K562 (cell line): ENCODE data around the gene NAA10. TPM values are rescaled to one million over a fixed set of nuclear protein-coding genes. Genes with fewer than 3 reads are reported as not detected.

Experiments
- ATAC-seq: fragments of 200-7000 bp; cut with Tn5 transposase; 3 replicates; pipeline ENCODE4 v1.9.1; 2020; ENCODE audit warnings: moderate library complexity
- BruUV-seq: library from RNA; stranded (reverse); fragments of 400-500 nt; replicated peaks from 2 replicates; lab custom pipeline; 2021; lab: Mats Ljungman, UMichigan
- CTCF ChIA-PET: fragments of 300-600 bp; formaldehyde crosslinking; extraction: SDS; loops from one replicate; lab custom pipeline; 2021; ENCODE audit warnings: low intra/inter-chr PET ratio; lab: Yijun Ruan, JAX
- POLR2A ChIA-PET: fragments of 300-600, 350-650 bp; sonication (Branson Sonifier 250); formaldehyde crosslinking; extraction: SDS; loops from one replicate; lab custom pipeline; 2021; ENCODE audit warnings: antibody characterized with exemption, inconsistent platforms; lab: Yijun Ruan, JAX
- DNase-seq, 4 experiments: peaks; one replicate each; pipeline versions ENCODE4 v3.0.0 to v3.0.0-alpha.2; 2011 to 2018; ENCODE audit warnings: low spot score in 3 of 4, mixed read lengths in 3 of 4; ENCODE audit errors: extremely low read depth in 1 of 4
- FAIRE-seq: peaks from 2 replicates; lab custom pipeline; 2011; peaks lifted over from hg19 to GRCh38; lab: Jason Lieb, UNC
- H2AFZ ChIP-seq: 2 replicates; pipeline ENCODE4 v1.6.0; 2011; ENCODE audit warnings: low read depth, low read length, control low read depth, inconsistent platforms
- H3K27ac ChIP-seq: fragments of 200-600 bp; 3 replicates; pipeline ENCODE4 v1.8.0; 2011; ENCODE audit warnings: low read depth, mild to moderate bottlenecking, control low read depth, inconsistent platforms, low read length, moderate library complexity, mixed read lengths; ENCODE audit errors: extremely low read depth
- H3K27me3 ChIP-seq, 2 experiments: fragments of 300-600 bp in 1 of 2; 2 replicates in 1 of 2; 3 replicates in 1 of 2; pipeline versions ENCODE4 v1.6.0 to v1.8.0; 2011; ENCODE audit warnings: inconsistent platforms in 2 of 2, low read length in 2 of 2, mild to moderate bottlenecking in 1 of 2, mixed read lengths in 1 of 2, moderate library complexity in 1 of 2; ENCODE audit not compliant: control insufficient read depth in 2 of 2, insufficient read depth in 2 of 2
- H3K36me3 ChIP-seq: fragments of 300-600 bp; 3 replicates; pipeline ENCODE4 v1.8.0; 2011; ENCODE audit warnings: mild to moderate bottlenecking, low read length, inconsistent platforms; ENCODE audit not compliant: control insufficient read depth, insufficient read depth
- H3K4me1 ChIP-seq, 2 experiments: fragments of 200-600 bp in 1 of 2; replicated peaks in 1 of 2; 2 replicates in 1 of 2; 3 replicates in 1 of 2; pipeline versions ENCODE4 v1.5.1 to v1.8.0; 2011; ENCODE audit warnings: inconsistent platforms in 2 of 2, low read length in 2 of 2, mild to moderate bottlenecking in 1 of 2, mixed read lengths in 1 of 2, moderate library complexity in 1 of 2; ENCODE audit not compliant: control insufficient read depth in 2 of 2, insufficient read depth in 2 of 2
- H3K4me2 ChIP-seq: 2 replicates; pipeline ENCODE4 v1.6.1; 2011; ENCODE audit warnings: low read length, control low read depth, inconsistent platforms, mixed read lengths; ENCODE audit not compliant: insufficient read depth
- H3K4me3 ChIP-seq: fragments of 200-600 bp; sonication (generic), shearing (Covaris generic); 2 replicates; pipeline ENCODE4 v1.5.1; 2016; ENCODE audit warnings: control low read depth, inconsistent platforms
- H3K79me2 ChIP-seq: fragments of 200-600 bp; 3 replicates; pipeline ENCODE4 v1.8.0; 2011; ENCODE audit warnings: low read length, inconsistent platforms; ENCODE audit not compliant: control insufficient read depth, insufficient read depth
- H3K9ac ChIP-seq, 2 experiments: 2 replicates each; pipeline versions ENCODE4 v1.6.0 to v1.6.1; 2011; ENCODE audit warnings: low read depth in 2 of 2, low read length in 2 of 2, control low read depth in 1 of 2, inconsistent platforms in 1 of 2, mild to moderate bottlenecking in 1 of 2, mixed read lengths in 1 of 2; ENCODE audit not compliant: insufficient read depth in 1 of 2
- H3K9me1 ChIP-seq: one replicate; pipeline ENCODE4 v1.6.0; 2011; ENCODE audit warnings: inconsistent platforms, mild to moderate bottlenecking, low read length, moderate library complexity; ENCODE audit not compliant: control insufficient read depth, insufficient read depth
- H3K9me3 ChIP-seq: replicated peaks from 2 replicates; pipeline ENCODE4 v1.5.1; 2011; ENCODE audit warnings: low read depth, low read length, inconsistent platforms; ENCODE audit not compliant: control insufficient read depth, insufficient read depth
- H4K20me1 ChIP-seq: replicated peaks from 2 replicates; pipeline ENCODE4 v1.6.1; 2011; ENCODE audit warnings: low read length, inconsistent platforms, mixed read lengths; ENCODE audit not compliant: control insufficient read depth, insufficient read depth
- HMGXB4 ChIP-seq: sonication (generic); formaldehyde crosslinking; IDR thresholded peaks from 2 replicates; pipeline ENCODE4 v1.8.1; 2023; ENCODE audit warnings: mild to moderate bottlenecking, missing genetic modification reagents
- POLR2AphosphoS5 ChIP-seq: IDR thresholded peaks from 2 replicates; pipeline ENCODE4 v1.6.1; 2011; ENCODE audit warnings: mild to moderate bottlenecking, low read depth, low read length, moderate library complexity; ENCODE audit not compliant: control insufficient read depth, insufficient read depth
- POLR2G ChIP-seq: fragments of 200-400 bp; formaldehyde crosslinking; IDR thresholded peaks from 2 replicates; pipeline ENCODE4 v1.6.1; 2017; ENCODE audit warnings: low read depth, mild to moderate bottlenecking, antibody characterized with exemption, low read length, moderate library complexity
- WGBS: fragments of 100-300 bp; shearing (Covaris generic); methylation state at CpG from one replicate; pipeline ENCODE4 v1.1.6; 2016; ENCODE audit warnings: low coverage, mixed read lengths; ENCODE audit not compliant: insufficient coverage; ENCODE audit errors: missing lambda C conversion rate; 5-methylcytosine and 5-hydroxymethylcytosine counted together
- in situ Hi-C: fragments of 300-500 bp; cut with MboI; formaldehyde crosslinking; loops from 4 replicates; pipeline ENCODE4 v1.15.0; 2018; ENCODE audit warnings: inconsistent platforms, mixed read lengths
- intact Hi-C: fragments of 100-400 bp; cut with micrococcal nuclease; formaldehyde crosslinking; loops from 2 replicates; pipeline ENCODE4 v1.14.2; 2022
- polyA plus RNA-seq, 8 experiments: library from polyadenylated mRNA; depleted of rRNA in 4 of 8; stranded (reverse) in 5 of 8; unstranded in 3 of 8; fragments of >200 nt; fragmentation: Nextera tagmentation in 2 of 8; fragmentation: Illumina TruSeq in 1 of 8; extraction: Ambion mirVana in 2 of 8; extraction: Trizol in 1 of 8; gene quantifications; 2 replicates each; pipeline versions ENCODE4 v1.2.1 to v1.2.3, GENCODE V29; 2011 to 2014; ENCODE audit warnings: inconsistent platforms in 1 of 8, missing spikeins in 1 of 8
- total RNA-seq, 7 experiments: library from RNA; depleted of rRNA in 6 of 7; stranded (reverse); fragments of >200 nt in 6 of 7; fragmentation: Illumina TruSeq in 2 of 7; extraction: Trizol in 2 of 7; gene quantifications; 2 replicates each; pipeline versions ENCODE4 v1.2.1 to v1.2.3, GENCODE V29; 2011 to 2021; ENCODE audit warnings: low replicate concordance in 1 of 7

The NAA10 gene
- total and polyA plus RNA-seq, 9 of the 15 experiments (the other 6 are each of a cell fraction or from before 2014, with no cell fraction given), result 11.1 to 250 (median 134) TPM

- no peaks in the 10 kb centered on the region for H4K20me1 ChIP-seq
- ATAC-seq (no peak), DNase-seq (no peak), FAIRE-seq (no peak)
- no peak overlapping the region for H3K4me3 ChIP-seq
- no peak overlapping the region for H3K4me2 ChIP-seq
- WGBS, result 49% methylated on average over 5 of the region's 10 CpGs
- no peaks in the 10 kb centered on the region for H3K27me3 ChIP-seq
- peaks cover 14% of the 10 kb centered on the region; the same call in 2 of the 3 replicates for H3K79me2 ChIP-seq
- no peaks in the 10 kb centered on the region for H3K9me3 ChIP-seq
- H3K36me3 ChIP-seq, result peaks cover 60% of the 10 kb centered on the region
- TSS peak; percentile 42 for BruUV-seq
- ChIA-PET CTCF (interaction anchor here (0.7 to 1.4 kb wide), 4 partner anchors 23 to 989 kb away, joined by 3 to 7 read pairs (median 4); partner anchors contain the start of gene PLXNB3), POLR2A (interaction anchor here (0.7 to 4.0 kb wide), 6 partner anchors 10 to 25 kb away, joined by 3 to 17 read pairs (median 5); partner anchors contain the start of genes NAA10 and TMEM187)
- TF ChIP-seq POLR2AphosphoS5 (peak; percentile 6; the same call in 1 of the 2 replicates), POLR2G (0 out of 2 replicates have a peak, but pooled peaks have one; percentile 48), HMGXB4 (CRISPR knock-in tag) (no peak)
- H3K4me1 ChIP-seq, result peaks cover 8 to 80% of the 10 kb centered on the region in 2 experiments; a peak in 4 of 5 replicates
- H3K27ac ChIP-seq, result peak overlapping the region; percentile 53; the same call in 2 of the 3 replicates
- no peaks in the 10 kb centered on the region for H3K9me1 ChIP-seq
- peak overlapping the region in 1 of 2 experiments; percentile 84; a peak in 2 of 4 replicates for H3K9ac ChIP-seq
- no peak overlapping the region for H2AFZ ChIP-seq
- intact Hi-C loops (no loop called here), in situ Hi-C loops (no loop called here)
These were observed 13.2 kb upstream of the NAA10 start for GRCh38 chrX:153948002-153948466.
